Natural killer cell (primary cell): Measurements from ENCODE around the gene FMNL3. TPM values are rescaled to one million over a fixed set of nuclear protein-coding genes. Genes with fewer than 3 reads are reported as not detected.

Experiments
- ATAC-seq, 3 donors: fragments of 150-1000 bp in 2 of 3; fragments of 200-7000 bp in 1 of 3; cut with Tn5 transposase; 1 replicate in 1 of 3; 2 replicates in 2 of 3; pipeline ENCODE4 v1.10.0; 2021; ENCODE audit warnings: mild to moderate bottlenecking in 2 of 3, moderate library complexity in 2 of 3
- DNase-seq, 2 donors: peaks; one replicate each; pipeline versions ENCODE4 v3.0.0 to v3.0.0-alpha.2; 2013 to 2021; ENCODE audit warnings: mixed read lengths in 1 of 2
- H3K27ac ChIP-seq: one replicate; pipeline ENCODE4 v1.5.1; 2013; ENCODE audit warnings: mild to moderate bottlenecking, low read length
- H3K27me3 ChIP-seq: one replicate; pipeline ENCODE4 v1.6.1; 2013; ENCODE audit warnings: low read length; ENCODE audit not compliant: control insufficient read depth, insufficient read depth
- H3K36me3 ChIP-seq: one replicate; pipeline ENCODE4 v1.6.1; 2013; ENCODE audit warnings: low read length; ENCODE audit not compliant: control insufficient read depth, insufficient read depth
- H3K4me1 ChIP-seq: one replicate; pipeline ENCODE4 v1.6.1; 2013; ENCODE audit warnings: low read length; ENCODE audit not compliant: control insufficient read depth, insufficient read depth
- H3K4me3 ChIP-seq: one replicate; pipeline ENCODE4 v1.5.1; 2013; ENCODE audit warnings: low read length
- H3K9me3 ChIP-seq: one replicate; pipeline ENCODE4 v1.6.1; 2013; ENCODE audit warnings: low read length; ENCODE audit not compliant: control insufficient read depth, insufficient read depth
- H3K27ac Mint-ChIP-seq, 2 donors: one replicate each; pipeline ENCODE4 v1.8.0; 2022; ENCODE audit warnings: mild to moderate bottlenecking in 2 of 2, mixed read lengths in 2 of 2, moderate library complexity in 1 of 2
- H3K27me3 Mint-ChIP-seq, 2 donors: one replicate each; pipeline ENCODE4 v1.8.0; 2022; ENCODE audit warnings: low read depth in 2 of 2, mixed read lengths in 2 of 2
- H3K36me3 Mint-ChIP-seq: one replicate; pipeline ENCODE4 v1.8.0; 2022; ENCODE audit warnings: mixed read lengths
- H3K4me1 Mint-ChIP-seq, 2 donors: one replicate each; pipeline ENCODE4 v1.8.0; 2022; ENCODE audit warnings: mixed read lengths in 2 of 2
- H3K4me3 Mint-ChIP-seq: one replicate; pipeline ENCODE4 v1.8.0; 2022; ENCODE audit warnings: mild to moderate bottlenecking, moderate library complexity, mixed read lengths
- H3K9me3 Mint-ChIP-seq, 2 donors: one replicate each; pipeline ENCODE4 v1.8.0; 2022; ENCODE audit warnings: mixed read lengths in 2 of 2
- CTCF ChIP-seq: fragments of 200-600 bp; IDR thresholded peaks from one replicate; pipeline ENCODE4 v1.8.0; 2022; ENCODE audit warnings: antibody characterized with exemption
- WGBS: methylation state at CpG from one replicate; pipeline ENCODE4 v1.1.7; 2013; ENCODE audit warnings: missing lambda C conversion rate; ENCODE audit not compliant: insufficient coverage; 5-methylcytosine and 5-hydroxymethylcytosine counted together
- intact Hi-C: fragments of 100-400 bp; cut with micrococcal nuclease; formaldehyde crosslinking; loops from one replicate; pipeline ENCODE4 v1.14.2; 2022
- total RNA-seq, 4 donors: library from RNA; stranded (reverse); fragments of 120-200 nt in 1 of 4; gene quantifications; one replicate each; pipeline versions ENCODE4 v1.2.3 to v1.2.4, GENCODE V29; 2013 to 2022

FMNL3 gene
- total RNA-seq = 10 to 100 TPM; 54.2 to 82.6 (median 58.7) TPM
- 45.1 TPM for total RNA-seq (2013)

GRCh38 chr12:49707128-49707811 lies at the start of gene FMNL3:
Gene FMNL3 (minus strand): TSS chr12:49707405. CDS start chr12:49707180, 225 bp downstream.
- Mint-ChIP-seq H3K27me3 (peaks cover 5 to 21% of the 10 kb centered on the region in 2 donors), H3K27ac (peak within 1 kb of the TSS; percentile 84 to 86), H3K4me3 (peak within 1 kb of the TSS; percentile 93), H3K36me3 (no peaks in the 10 kb centered on the region), H3K4me1 (peaks cover 42 to 47% of the 10 kb centered on the region in 2 donors), H3K9me3 (no peaks in the 10 kb centered on the region)
- intact Hi-C loops = loop anchor here (1.0 to 2.0 kb wide), 3 partner anchors 35 to 70 kb away; no protein-coding TSS in a partner anchor
- no peaks in the 10 kb centered on the region for H3K9me3 ChIP-seq
- H3K36me3 ChIP-seq = no peaks in the 10 kb centered on the region
- ATAC-seq (peak; percentile 87 to 98 (median 91)), DNase-seq (peak; percentile 99)
- peak within 1 kb of the TSS; percentile 85 for H3K4me3 ChIP-seq
- H3K27me3 ChIP-seq = no peaks in the 10 kb centered on the region
- H3K4me1 ChIP-seq = peaks cover 42% of the 10 kb centered on the region
- TF ChIP-seq CTCF = peak; percentile 97
- peak within 1 kb of the TSS; percentile 90 for H3K27ac ChIP-seq
- under 1% methylated on average over 90 of the region's 93 CpGs for WGBS

GRCh38 chr12:49750996-49751393 lies 43.8 kb upstream of the FMNL3 start:
- H3K36me3 Mint-ChIP-seq = peaks cover 14% of the 10 kb centered on the region
- Histone ChIP-seq H3K4me3 (no peak overlapping the region), H3K27me3 (no peaks in the 10 kb centered on the region), H3K4me1 (peaks cover 36% of the 10 kb centered on the region), H3K36me3 (peaks cover 40% of the 10 kb centered on the region), H3K9me3 (no peaks in the 10 kb centered on the region), H3K27ac (no peak overlapping the region)
- no peak for DNase-seq
- 61% methylated on average over 1 of the region's 1 CpG for WGBS
- no peaks in the 10 kb centered on the region for H3K9me3 Mint-ChIP-seq
- intact Hi-C loops = no loop called here
- H3K27ac Mint-ChIP-seq = peak overlapping the region; percentile 76 to 100
- no peaks in the 10 kb centered on the region for H3K27me3 Mint-ChIP-seq
- no peak for ATAC-seq
- peak overlapping the region; percentile 58 for H3K4me3 Mint-ChIP-seq
- TF ChIP-seq CTCF = no peak
- H3K4me1 Mint-ChIP-seq = peaks cover 56 to 62% of the 10 kb centered on the region in 2 donors

GRCh38 chr12:49750027-49750995 lies 43.1 kb upstream of the FMNL3 start:
- Histone ChIP-seq H3K27ac (peak overlapping the region; percentile 24), H3K9me3 (no peaks in the 10 kb centered on the region), H3K27me3 (no peaks in the 10 kb centered on the region), H3K36me3 (peaks cover 33% of the 10 kb centered on the region), H3K4me3 (no peak overlapping the region), H3K4me1 (peaks cover 36% of the 10 kb centered on the region)
- TF ChIP-seq CTCF = no peak
- peaks cover 14% of the 10 kb centered on the region for H3K36me3 Mint-ChIP-seq
- 27% methylated on average over 5 of the region's 8 CpGs for WGBS
- H3K9me3 Mint-ChIP-seq = no peaks in the 10 kb centered on the region
- peak overlapping the region; percentile 76 to 100 for H3K27ac Mint-ChIP-seq
- H3K4me3 Mint-ChIP-seq = peak overlapping the region; percentile 58
- DNase-seq (peak in 1 of 2 donors; percentile 55), ATAC-seq (peak; percentile 69 to 88 (median 75))
- intact Hi-C loops = no loop called here
- peaks cover 56 to 62% of the 10 kb centered on the region in 2 donors for H3K4me1 Mint-ChIP-seq
- no peaks in the 10 kb centered on the region for H3K27me3 Mint-ChIP-seq
